Activated T-cell treated with anti-CD3 and anti-CD28 coated beads for 24 hours (primary cell): ENCODE results near the gene IQCF5.
"Not testable (repeated sequence)": the region's sequence is repeated elsewhere in the genome, so short reads cannot be mapped to it uniquely, and the experiment has no call there.

Experiments
- DNase-seq: peaks from one replicate; pipeline ENCODE4 v3.0.0-alpha.2; 2020; ENCODE audit warnings: low read depth

Gene IQCF5

GRCh38 chr3:51875501-51875900 is at the start of gene IQCF5:
Gene IQCF5, minus strand, starts transcription at chr3:51875601. Its CDS starts 70 bp downstream, at chr3:51875531.
- DNase-seq, result no peak

DNA sequence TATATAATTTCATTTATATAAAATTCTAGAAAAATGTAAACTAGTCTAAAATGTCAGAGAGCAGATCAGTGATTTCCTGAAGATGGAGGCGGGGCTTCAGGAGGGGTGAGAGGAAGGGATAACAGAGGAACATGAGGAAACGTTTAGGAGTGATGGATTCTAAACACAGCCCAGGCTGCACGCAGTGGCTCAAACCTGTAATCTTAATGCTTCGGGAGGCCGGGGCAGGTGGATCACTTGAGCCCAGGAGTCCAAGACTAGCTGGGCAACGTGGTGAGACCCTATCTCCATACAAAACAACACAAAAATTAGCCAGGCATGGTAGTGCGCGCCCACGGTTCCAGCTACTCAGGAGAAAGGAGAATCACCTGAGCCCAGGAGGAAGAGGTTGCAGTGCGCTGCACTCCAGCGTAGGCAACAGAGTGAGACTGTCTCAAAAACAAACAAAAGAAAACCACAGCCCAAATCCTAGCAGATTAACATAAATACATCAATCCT is 45.7 kb upstream of the IQCF5 start:
- no peak for DNase-seq

GRCh38 chr3:51916418-51916817 is 41.0 kb upstream of the IQCF5 start:
- DNase-seq, result no peak

DNA sequence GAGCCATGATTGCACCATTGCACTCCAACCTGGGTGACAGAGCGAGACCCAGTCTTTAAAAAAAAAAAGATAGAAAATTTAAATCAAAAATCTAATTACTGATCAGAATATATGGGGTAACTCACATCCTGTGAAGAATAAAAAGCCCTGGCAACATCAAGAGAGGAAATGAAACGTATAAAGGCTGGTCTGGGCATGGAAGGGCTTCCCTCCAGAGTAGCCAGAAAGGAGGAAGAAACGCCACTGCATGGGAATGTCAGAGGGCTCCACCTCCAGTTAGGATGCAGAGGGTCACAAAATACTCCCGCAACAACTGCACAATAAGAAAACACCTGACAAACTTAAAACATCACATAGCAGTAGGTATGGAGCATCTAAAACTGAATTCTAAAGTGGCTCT is 32.6 kb upstream of the IQCF5 start:
- no peak for DNase-seq

DNA sequence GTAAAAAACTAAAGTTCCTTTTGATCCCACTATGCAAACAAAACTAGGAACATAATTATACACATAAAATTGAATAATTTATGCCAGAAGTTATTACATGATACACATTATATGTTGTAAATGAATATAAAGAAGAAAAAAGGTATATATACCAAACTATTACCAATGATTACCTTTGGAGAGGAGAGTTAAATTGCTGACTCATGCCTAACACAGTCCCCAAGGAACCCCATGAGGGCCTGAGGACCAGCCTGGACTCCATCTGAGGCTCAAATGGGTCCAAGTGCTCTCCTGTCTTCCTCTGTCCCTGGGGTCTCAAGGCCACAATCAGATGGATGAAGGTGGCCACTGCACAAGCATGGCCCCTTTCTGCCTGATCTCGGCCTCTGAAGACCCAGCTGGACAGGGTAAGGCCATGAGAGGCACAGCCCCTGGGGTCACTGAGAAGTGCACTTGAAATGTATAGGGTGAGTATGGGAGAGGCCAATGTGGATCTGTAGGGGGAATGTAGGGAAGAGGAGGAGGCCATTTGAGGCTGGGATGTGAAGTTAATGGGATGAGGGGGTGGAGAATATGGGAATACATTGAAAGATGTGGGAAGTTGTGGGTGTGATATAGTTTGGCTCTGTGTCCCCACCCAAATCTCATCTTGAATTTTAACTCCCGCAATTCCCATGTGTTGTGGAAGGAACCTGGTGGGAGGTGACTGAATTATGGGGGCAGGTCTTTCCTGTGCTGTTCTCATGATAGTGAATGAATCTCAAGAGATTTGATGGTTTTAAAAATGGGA is 28.8 kb upstream of the IQCF5 start:
- no peak for DNase-seq

- not testable (repeated sequence) for DNase-seq
Observed at GRCh38 chr3:51902361-51902760, 27.0 kb upstream of the IQCF5 start.

DNA sequence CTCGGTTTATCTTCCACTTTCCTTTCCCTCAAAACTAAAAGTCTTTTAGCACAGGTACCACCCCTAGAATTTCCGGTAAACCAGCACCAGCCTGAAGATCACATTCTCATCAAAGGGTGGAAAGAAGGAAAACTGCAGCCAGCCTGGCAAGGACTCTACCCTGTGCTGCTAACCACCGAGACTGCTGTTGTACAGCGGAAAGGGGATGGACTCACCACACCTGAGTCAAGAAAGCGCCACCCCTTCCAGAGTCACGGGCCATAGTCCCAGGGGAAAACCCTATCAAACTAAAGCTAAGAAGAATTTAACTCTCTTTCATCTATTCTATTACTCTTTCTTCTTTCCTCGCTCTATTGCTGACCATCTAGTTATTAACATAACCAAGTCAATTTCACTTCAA is 24.6 kb upstream of the IQCF5 start:
- not testable (repeated sequence) for DNase-seq

GRCh38 chr3:51897391-51897790 is 22.0 kb upstream of the IQCF5 start:
- DNase-seq, result no peak

- no peak for DNase-seq
Observed at GRCh38 chr3:51896607-51897305, 21.4 kb upstream of the IQCF5 start.

- no peak for DNase-seq
Observed at GRCh38 chr3:51894939-51895338, 19.5 kb upstream of the IQCF5 start.

DNA sequence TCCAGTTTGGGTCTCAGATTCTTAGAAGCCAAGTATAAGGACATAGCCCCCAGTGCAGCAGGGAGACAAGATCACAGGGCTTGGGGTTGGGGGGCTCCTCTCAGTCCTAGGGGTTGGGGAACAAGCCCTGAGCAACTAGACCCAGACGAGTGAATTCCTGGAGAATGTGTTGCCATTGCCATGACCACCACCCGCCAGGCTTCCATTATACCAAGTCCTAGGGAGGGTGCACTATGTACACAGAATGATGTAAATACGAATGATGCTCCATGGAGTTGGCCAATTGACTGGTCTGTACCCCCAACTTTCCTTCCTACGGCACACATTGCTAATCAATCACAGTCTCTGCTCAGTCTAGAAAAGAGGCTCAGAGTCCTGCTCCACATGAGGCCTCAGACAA is 19.0 kb upstream of the IQCF5 start:
- no peak for DNase-seq

DNA sequence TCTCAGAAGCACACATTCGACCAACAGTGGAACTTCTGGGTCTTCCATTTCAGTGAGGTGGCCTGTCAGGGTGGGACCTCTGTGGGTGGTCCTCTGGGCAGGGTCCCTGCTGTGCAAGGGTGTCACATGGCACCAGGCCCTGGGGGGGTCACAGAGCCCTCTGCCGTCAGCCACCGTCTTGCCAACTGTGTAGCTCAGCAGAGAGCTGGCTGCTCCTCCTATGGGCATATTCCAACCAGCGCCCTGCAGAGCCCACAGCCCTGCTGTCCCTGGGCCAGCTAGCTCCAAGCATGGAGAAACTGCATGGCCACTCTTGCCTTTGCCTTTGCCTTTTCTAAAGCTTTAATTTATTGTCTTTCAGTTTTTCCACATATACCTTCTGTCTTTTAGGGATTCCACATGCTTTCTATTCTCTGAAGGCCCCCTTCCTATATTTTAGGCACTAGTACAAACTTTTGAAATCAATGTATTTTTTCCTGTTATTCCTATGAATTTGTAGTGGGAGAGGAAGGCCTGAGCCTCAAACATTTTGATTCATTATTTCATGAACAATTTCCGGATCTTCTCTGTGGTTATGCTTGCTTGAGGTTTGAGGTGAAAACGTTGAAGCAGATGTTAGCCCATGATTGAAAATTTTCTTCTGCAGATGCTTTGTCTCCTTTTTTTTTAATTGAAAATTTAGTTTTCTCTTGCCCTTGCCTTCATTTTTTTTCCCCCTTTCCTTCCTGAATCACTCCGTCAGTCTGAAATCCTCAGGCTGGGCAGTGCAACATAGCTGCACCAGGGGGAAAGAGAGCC is 16.0 kb upstream of the IQCF5 start:
- DNase-seq, result no peak

DNA sequence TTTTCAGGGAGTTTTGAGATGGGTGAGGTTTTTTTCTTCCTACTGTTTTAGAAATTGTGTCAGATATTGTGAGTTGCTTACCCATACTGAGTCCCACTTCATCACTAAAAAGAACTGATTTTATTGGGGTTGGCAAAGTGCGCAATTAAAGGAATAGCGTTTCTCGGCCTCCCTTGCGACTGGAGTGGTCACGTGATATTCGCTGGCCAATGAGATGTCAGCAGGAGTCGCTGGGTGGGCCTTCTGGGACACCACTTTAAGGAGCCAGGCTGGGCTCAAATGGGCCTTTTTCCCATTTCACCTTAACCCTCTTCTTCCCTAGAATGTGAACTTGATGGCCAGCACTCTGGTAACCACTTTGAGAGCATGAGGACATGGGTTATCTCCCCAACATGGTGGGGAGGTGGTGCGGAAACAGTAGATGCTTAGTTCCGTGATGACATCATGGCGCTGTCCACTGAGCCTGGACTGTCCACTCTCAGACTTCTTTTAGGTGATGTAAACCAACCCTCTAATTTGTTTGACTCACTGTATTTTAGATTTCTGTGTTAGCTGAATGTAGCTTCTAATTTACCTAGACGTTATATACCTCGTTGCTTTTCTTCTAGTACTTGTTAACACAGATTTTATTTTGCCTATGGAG is 13.2 kb upstream of the IQCF5 start:
- no peak for DNase-seq

GRCh38 chr3:51887620-51888019 is 12.2 kb upstream of the IQCF5 start:
- no peak for DNase-seq

DNA sequence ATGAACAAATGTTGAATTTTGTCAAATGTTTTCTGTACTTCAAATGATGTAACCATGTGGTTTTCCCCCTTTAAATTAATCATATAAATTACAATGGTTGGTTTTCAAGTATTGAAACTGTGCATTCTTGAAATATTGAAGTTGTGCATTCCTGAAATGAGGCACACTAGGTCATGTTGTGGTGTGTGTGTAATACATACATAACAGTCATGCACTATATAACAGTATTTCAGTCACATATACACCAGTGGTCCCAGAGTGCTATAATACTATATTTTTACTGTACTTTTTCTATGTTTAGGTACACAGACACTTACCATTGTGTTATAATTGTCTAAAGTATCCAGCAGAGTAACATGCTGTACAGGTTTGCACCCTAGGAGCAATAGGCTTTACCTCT is 11.0 kb upstream of the IQCF5 start:
- DNase-seq, result no peak

DNA sequence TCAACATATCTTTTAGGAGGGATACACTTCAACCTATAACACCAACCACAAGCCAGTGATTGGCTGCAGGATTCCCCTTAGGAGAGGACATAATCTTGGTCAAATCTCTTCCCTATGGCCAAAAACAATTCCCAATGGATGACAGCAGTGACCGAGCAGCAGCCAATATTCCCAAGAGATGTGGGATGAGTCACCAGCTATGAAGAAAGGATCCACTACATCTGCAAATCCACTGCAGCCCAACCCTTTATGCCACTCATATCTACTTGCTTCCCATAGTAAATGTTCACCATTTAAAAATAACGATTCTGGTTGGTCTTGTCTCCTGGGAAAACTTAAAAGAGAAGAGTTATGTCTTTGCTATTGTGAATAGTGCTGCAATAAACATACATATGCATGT is 4.5 kb upstream of the IQCF5 start:
- DNase-seq, result no peak

DNA sequence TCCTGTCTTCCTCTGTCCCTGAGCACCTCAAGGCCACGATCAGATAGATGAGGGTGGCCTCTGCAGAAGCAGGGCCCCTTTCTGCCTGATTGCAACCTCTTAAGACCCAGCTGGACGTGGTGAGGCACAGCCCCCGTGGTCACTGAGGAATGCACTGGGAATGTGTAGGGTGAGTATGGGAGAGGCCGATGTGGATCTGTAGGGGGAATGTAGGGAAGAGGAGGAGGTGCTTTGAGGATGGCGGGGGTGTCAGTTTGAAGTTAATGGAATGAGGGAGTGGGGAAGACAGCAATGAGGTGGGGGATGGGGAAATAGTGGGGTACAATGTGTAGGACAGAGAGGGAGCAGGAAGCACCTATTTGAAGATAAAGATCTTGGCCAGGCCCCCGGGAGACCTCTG is 785 bp upstream of the IQCF5 start:
- DNase-seq, result no peak

DNA sequence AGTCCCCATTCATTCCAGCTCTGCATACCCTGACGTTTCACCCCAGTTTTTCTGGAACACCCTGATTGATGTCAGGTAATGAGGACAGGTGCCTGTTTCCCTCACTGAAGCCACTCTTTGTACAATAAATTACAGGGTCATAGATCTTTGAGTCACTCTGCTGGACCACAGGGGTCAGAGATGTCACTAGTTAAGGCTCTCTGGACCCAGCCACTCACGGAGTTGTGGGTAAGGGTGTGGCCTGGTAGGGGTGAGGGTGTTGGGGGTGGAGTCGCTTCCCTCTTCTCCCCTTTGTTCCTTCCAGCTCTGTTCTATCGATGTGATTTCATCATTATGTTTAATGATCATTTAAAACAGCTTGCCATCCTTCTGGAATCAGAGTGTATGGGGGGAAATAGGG is 512 bp downstream of the IQCF5 start:
- no peak for DNase-seq

- no peak for DNase-seq
Observed at GRCh38 chr3:51874411-51874810, 990 bp downstream of the IQCF5 start.

DNA sequence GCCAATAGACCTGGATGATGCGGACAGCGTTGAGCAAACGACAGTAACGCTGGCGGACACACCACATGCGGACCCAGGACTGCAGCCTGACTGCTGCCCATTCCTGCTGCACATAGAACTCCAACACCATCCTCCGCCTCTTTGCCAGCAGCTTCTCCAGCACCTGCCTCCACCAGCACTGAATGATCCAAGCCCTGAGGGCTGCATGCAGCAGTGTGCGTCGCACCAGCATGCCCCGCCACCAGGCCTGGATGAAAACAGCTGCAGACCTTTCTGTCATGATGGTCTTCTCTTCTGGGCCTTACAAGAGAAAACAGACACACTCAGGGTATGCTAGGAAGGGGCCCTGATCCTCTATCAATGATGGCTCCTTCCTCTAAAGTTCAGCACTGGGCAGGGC is 1.5 kb downstream of the IQCF5 start:
- no peak for DNase-seq

GRCh38 chr3:51873253-51873766 is 2.1 kb downstream of the IQCF5 start:
- no peak for DNase-seq

DNA sequence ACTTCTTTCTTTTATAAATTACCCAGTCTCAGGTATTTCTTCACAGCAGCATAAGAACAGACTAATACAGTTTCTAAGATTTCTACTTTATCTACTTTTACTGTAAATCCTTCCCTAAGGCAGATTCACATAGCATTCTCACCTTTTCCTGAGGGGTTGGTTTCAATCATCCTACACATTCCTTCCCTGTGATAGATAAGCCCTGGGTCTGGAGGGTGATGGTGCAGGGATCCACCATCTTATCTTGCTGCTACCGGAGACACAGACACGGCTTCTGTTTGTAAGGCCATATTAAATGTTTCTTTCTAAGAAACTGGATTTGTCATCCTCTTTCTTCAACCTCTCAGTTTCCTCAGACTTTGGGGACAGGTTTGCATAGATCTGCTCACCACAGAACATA is 6.1 kb downstream of the IQCF5 start:
- no peak for DNase-seq
